GM12872 (cell line): Measurements from ENCODE around the gene MARCHF9.

Experiments
- TF ChIP-seq, protein P1 (sequence below): IDR thresholded peaks from 3 replicates; pipeline ENCODE4 v1.5.1; 2011; ENCODE audit warnings: low read depth, mild to moderate bottlenecking, low read length, moderate library complexity; ENCODE audit not compliant: insufficient read depth

Gene MARCHF9

DNA sequence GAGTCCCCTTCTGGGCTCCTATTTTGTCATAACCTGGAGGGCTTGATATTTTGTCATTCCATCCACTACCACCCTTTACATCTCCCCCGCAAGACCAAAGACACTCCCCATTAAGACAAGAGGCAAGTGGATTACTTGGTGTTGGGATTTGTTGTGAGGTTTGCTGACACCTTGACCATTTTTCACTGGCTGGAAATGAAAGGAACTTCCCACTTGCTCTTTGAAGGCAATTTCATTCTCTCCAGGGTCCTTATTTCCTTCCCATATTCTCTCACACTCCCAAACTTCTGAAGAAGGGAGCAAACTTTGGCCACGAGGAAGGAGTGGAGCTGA lies 31.3 kb upstream of the MARCHF9 start:
- TF ChIP-seq, protein P1, sequence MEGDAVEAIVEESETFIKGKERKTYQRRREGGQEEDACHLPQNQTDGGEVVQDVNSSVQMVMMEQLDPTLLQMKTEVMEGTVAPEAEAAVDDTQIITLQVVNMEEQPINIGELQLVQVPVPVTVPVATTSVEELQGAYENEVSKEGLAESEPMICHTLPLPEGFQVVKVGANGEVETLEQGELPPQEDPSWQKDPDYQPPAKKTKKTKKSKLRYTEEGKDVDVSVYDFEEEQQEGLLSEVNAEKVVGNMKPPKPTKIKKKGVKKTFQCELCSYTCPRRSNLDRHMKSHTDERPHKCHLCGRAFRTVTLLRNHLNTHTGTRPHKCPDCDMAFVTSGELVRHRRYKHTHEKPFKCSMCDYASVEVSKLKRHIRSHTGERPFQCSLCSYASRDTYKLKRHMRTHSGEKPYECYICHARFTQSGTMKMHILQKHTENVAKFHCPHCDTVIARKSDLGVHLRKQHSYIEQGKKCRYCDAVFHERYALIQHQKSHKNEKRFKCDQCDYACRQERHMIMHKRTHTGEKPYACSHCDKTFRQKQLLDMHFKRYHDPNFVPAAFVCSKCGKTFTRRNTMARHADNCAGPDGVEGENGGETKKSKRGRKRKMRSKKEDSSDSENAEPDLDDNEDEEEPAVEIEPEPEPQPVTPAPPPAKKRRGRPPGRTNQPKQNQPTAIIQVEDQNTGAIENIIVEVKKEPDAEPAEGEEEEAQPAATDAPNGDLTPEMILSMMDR = no peak

DNA sequence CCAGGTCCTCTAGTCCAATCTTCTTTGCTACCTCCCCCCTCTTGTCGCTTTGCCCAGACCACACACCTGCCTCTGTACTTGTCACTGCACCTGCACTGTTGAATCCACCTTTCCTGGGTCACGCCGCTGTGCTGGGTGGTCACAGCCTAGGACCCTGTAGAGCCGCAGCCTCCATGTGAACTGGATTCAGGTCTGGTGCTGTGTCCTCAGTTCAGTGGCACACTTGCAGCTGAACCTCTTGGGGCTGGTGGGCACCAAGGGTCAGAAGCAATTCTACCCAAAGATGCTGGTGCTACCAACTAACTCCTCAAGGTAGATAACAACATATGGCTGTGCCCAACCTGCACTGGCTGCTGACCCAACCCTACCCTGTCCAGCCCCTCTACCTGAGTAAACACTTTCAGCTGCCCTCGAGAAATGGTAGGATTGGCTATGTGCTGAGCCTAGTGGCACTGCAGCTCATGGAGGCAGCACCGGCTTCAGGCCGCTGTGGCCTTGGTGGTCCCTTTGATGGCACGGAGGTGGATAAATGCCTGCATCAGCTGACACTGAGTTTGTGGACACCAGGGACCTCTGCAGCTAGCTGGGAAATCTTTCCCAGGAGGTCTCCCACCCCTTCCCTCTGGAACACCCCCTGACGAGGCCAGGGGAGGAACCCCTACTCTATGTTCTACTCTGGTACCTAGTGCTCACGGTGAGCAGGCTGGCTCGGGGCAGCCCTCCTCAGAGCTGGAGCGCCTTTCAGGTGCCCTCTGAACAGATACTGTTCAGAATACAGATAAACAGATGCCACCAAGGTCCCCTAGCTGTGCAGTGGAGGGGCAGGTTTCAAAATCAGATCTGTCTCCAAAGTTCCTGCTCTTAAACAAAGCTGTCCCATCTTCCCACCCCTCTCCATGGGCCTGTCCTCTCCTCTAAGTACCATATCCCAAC lies 30.6 kb upstream of the MARCHF9 start:
- TF ChIP-seq, protein P1 = no peak

DNA sequence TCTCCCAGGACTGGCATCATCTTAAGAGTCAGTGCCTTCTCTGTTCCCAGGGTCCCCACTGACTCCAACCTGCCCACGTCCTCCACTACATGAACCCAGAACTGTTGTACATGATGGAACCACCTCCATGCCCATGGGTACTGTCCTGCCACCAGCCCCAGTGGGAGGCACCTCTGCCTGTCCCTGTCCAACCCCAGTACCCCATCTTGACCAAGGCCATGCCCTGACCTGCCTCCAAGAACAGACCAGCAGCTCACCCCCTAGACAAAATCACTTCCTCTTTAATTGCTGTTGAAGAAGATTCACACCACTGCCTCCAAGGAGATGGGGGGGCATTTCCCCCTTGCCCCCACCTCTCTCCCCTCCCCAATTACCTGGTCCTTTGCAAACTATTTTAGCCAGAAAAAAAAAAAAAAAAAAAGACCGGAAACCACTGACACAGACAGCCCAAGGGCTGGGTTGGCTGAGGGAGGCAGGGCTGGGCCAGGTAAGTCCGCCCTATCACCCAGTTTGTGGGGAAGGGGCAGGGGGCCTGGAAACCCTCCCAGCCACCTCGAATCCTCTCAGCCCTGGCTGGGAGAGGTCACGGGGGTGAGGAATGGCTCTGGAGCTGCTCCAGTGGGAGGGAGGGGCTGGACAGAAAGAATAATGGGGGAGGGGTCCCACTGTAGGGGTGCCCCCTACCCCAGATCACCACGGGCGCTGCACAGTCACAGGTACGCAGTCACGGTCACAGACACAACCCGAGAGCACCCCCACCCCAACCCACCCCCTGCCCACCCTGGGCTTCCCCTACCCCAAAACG lies 29.8 kb upstream of the MARCHF9 start:
- TF ChIP-seq, protein P1 = no peak

DNA sequence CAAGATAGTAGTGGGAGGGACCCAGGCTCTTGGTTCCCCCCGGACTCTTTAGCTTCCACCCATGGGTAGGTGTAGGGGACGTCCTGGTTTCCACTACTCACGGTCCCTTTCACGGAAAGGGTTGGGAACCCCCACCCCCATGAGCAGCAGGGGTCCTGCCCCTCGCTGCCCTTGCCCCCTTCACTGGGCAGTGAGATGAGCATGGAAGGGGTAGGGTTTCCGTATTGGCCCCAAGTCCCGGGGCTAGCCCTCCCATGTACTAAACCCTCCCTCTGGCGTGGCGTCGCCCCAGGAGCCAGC lies 29.1 kb upstream of the MARCHF9 start:
- TF ChIP-seq, protein P1 = no peak

DNA sequence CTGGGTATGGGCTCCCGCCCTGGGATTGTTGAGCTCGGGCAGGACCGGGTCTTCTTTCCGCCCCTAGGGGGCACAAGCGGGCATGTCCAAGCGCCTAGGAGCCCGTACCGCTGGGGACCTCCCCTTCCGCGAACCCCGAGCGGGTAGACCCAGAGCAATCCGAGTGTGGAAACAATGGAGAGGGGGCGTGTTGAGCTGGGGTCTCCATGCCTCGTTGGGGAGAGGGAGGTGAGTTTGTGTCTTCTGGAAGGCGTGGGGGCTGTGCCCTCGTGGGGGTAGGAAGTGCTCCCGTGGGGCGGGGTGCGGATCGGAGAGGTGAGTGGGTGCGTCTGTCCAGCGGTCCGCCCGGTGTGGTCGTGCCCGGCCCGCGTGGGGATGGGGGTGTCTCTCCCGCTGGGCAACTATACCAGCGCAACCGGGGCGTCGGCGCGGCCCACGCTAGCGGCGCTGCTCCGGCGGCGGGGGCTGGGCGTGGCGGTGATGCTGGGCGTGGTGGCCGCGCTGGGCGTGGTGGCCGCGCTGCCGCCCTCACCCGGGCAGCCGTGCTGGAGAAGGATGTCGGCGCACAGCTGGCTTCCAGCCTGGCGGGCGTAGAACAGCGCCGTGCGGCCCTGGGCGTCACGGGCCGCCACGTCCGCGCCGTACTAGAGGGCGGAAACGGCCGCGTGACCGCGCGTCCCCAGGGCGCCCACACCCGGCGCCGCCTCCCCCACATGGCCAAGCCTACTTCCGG lies 28.6 kb upstream of the MARCHF9 start:
- TF ChIP-seq, protein P1 = peak; percentile 31; the same call in 2 of the 3 replicates

DNA sequence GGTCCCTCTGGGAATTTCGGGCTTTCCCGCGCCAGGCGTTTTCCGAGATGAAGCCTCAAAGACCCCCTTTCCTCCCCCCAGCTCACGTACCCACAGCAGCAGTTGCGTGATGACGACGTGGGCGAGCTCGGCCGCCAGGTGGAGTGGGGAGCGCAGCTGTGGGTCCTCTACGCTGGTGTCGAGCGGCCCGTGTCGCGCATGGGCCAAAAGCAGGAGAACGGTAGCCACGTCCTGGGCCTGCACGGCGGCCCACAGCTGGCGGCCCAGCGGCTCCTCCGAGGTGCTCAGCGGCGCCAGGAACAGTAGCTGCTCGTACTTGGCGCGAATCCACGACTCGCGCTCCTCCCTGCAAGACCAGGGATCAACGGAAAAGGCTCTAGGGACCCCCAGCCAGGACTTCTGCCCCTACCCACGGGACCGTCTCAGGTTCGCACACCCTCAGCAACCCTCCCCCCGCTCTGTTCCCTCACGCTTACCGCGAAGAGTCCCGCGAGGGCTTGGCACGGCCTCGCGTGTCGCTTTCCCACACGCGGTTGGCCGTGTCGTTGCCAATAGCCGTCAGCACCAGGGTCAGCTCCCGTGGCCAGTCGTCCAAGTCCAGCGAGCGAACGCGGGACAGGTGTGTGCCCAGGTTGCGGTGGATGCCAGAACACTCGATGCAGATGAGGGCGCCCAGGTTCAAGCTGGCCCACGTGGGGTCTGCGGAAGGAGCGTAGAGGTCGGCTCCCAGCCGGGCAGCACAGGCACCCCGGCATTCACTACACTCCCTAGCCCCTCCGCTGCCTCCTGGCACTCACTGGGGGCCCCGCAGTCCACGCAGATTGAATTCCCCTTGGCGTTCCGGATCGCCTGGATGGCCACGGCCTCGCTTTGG lies 27.8 kb upstream of the MARCHF9 start:
- TF ChIP-seq, protein P1 = no peak
